Ectodermal cell (in vitro differentiated cells): Measurements from ENCODE around the gene ADPRH.

Experiments
- H3K27ac ChIP-seq: 2 replicates; pipeline ENCODE4 v1.7.0; 2013; ENCODE audit warnings: mild to moderate bottlenecking, low read depth, low read length; ENCODE audit not compliant: insufficient read depth, poor library complexity, severe bottlenecking
- H3K27me3 ChIP-seq: 2 replicates; pipeline ENCODE4 v1.7.0; 2013; ENCODE audit warnings: mild to moderate bottlenecking, low read length; ENCODE audit not compliant: insufficient read depth, control insufficient read depth, poor library complexity, severe bottlenecking
- H3K36me3 ChIP-seq: one replicate; pipeline ENCODE4 v1.7.0; 2013; ENCODE audit warnings: low read length; ENCODE audit not compliant: control insufficient read depth, insufficient read depth
- H3K4me1 ChIP-seq: one replicate; pipeline ENCODE4 v1.7.0; 2013; ENCODE audit warnings: low read length; ENCODE audit not compliant: control insufficient read depth, insufficient read depth
- H3K4me3 ChIP-seq: 2 replicates; pipeline ENCODE4 v1.7.0; 2013; ENCODE audit warnings: low read depth, low read length, control low read depth; ENCODE audit not compliant: insufficient read depth
- H3K9me3 ChIP-seq: 2 replicates; pipeline ENCODE4 v1.7.0; 2013; ENCODE audit warnings: mild to moderate bottlenecking, low read length, moderate library complexity; ENCODE audit not compliant: control insufficient read depth
- WGBS, 2 experiments: methylation state at CpG; one replicate each; pipeline ENCODE4 v1.1.7; 2013; ENCODE audit warnings: missing lambda C conversion rate in 2 of 2; 5-methylcytosine and 5-hydroxymethylcytosine counted together

The ADPRH gene

DNA sequence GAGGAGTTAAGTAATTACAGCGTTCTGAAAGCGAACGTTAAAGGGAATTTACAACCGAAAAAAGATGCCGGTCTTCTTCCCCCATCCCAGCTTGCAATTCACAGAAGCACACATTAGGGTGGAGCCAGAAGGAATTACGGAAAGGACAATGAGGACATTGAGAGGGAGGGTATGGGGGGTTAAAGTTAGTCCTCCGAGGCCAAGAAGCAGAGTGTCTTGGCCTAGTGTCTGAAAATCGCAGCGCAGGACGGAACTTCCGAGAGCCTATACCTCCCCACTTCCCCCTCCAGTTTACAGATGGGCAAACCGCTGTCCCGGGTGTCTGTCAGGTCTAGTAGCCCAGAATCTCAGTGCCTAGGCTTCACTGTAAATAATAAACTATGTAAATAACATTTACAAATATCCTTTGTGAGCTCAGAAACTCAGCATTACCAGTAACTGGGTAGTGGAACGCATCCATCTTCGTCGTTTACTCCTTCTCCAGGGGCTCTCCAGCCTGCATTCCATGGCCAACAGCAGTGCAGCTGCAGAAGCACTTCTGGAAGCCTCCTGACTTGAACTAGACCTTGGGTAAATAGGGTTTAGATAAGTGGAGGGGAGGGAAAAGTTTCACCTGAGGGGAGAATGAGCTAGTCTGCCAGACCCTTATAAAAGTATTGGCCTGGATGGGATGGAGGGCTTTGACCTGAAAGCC, 922 bp downstream of the ADPRH start:
- Histone ChIP-seq H3K9me3 (no peaks in the 10 kb centered on the region), H3K27ac (peak overlapping the region; percentile 38), H3K4me3 (peak overlapping the region; percentile 53), H3K27me3 (peaks cover 16% of the 10 kb centered on the region), H3K4me1 (no peaks in the 10 kb centered on the region), H3K36me3 (no peaks in the 10 kb centered on the region)
- 17 to 23% methylated on average over 14 to 16 of the region's 16 CpGs for WGBS, 2 experiments

DNA sequence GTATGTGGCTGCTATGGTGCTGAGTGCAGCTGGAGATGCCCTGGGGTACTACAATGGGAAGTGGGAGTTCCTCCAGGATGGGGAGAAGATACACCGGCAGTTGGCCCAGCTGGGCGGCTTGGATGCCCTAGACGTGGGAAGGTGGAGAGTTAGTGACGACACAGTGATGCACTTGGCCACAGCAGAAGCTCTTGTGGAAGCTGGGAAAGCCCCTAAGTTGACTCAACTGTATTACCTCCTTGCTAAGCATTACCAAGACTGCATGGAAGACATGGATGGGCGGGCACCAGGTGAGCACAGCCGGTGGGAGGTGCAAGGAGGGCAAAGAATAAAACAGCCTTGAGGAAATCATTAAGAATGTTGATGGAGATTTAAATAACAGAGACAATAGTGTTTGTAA, 2.9 kb downstream of the ADPRH start:
- Histone ChIP-seq H3K4me3 (no peak overlapping the region), H3K36me3 (no peaks in the 10 kb centered on the region), H3K27ac (no peak overlapping the region), H3K27me3 (peaks cover 16% of the 10 kb centered on the region), H3K4me1 (no peaks in the 10 kb centered on the region), H3K9me3 (no peaks in the 10 kb centered on the region)
- 77 to 79% methylated on average over 6 of the region's 6 CpGs for WGBS, 2 experiments

DNA sequence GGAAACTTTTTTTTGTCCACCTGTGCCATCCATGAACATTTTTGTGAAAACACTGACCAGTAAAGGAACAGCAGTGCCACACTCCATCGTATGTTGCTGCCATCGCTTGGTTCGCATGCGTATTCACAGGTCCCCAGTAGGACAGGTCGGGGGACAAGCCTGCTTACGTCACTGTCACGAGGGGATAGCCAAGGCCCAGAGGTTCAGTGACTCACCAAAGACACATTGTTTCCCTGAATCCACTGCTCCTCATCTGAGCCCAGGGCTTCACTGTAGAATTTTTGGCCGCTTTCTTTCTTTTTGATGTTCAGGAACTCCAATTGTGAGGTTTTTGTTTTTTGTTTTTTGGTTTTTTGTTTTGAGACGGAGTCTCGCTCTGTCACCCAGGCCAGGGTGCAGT, 5.9 kb downstream of the ADPRH start:
- Histone ChIP-seq H3K9me3 (no peaks in the 10 kb centered on the region), H3K36me3 (no peaks in the 10 kb centered on the region), H3K27me3 (peaks cover 5% of the 10 kb centered on the region), H3K27ac (no peak overlapping the region), H3K4me1 (peaks cover 5% of the 10 kb centered on the region), H3K4me3 (no peak overlapping the region)
- WGBS, 2 experiments = 93% methylated on average over 10 of the region's 10 CpGs

DNA sequence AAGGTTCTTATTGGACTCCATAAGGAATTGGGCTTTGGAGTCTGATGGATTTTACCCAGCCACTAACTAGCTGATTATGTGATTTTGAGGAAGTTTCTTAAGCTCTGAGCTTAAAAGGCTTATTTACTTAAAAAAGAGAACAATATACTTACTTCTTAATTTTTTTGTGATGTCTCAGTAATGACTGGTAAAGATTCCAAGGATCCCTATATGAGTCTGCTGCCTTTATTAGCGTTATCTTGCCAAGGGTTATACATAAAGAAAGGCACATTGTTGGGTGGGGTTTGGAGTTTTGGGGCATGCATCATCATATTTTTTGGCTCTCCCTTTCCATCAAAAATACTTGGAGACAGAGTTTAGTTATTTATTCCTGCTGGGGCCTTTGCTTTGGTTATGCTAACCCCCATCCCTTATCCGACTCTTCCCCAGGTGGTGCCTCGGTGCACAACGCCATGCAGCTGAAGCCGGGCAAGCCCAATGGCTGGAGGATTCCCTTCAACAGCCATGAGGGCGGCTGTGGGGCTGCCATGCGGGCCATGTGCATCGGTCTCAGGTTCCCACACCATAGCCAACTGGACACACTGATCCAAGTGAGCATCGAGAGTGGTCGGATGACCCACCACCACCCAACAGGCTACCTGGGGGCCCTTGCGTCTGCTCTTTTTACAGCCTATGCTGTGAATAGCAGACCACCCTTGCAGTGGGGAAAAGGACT, 6.7 kb downstream of the ADPRH start:
- Histone ChIP-seq H3K27ac (no peak overlapping the region), H3K4me1 (peaks cover 5% of the 10 kb centered on the region), H3K27me3 (no peaks in the 10 kb centered on the region), H3K9me3 (no peaks in the 10 kb centered on the region), H3K4me3 (no peak overlapping the region), H3K36me3 (no peaks in the 10 kb centered on the region)
- 96 to 97% methylated on average over 11 of the region's 11 CpGs for WGBS, 2 experiments

DNA sequence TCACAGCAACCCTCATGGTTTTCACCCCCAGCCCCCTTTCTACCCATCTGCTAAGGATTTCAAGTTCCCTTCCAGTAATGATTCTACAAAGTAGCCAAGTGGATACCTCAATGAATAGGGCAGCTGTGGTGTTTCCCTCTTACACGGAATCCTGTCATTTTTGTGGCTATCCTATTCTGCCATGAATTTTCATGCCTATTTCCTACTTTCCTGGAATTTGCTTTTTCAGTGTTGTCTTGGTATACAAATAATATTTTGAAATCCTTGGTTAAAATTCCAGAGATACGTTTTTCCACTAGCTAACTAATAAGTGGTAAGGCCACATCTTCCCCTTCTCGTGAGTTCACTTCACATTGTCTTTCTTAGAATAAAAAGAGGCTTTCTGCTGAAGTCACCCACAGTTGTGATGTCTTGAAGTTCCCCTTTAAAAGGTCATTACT, 7.5 kb downstream of the ADPRH start:
- 74% methylated on average over 3 of the region's 3 CpGs for WGBS, 2 experiments
- H3K4me1 ChIP-seq = peaks cover 5% of the 10 kb centered on the region
- H3K4me3 ChIP-seq = no peak overlapping the region
- H3K36me3 ChIP-seq = no peaks in the 10 kb centered on the region
- H3K27ac ChIP-seq = no peak overlapping the region
- H3K27me3 ChIP-seq = no peaks in the 10 kb centered on the region
- H3K9me3 ChIP-seq = no peaks in the 10 kb centered on the region

DNA sequence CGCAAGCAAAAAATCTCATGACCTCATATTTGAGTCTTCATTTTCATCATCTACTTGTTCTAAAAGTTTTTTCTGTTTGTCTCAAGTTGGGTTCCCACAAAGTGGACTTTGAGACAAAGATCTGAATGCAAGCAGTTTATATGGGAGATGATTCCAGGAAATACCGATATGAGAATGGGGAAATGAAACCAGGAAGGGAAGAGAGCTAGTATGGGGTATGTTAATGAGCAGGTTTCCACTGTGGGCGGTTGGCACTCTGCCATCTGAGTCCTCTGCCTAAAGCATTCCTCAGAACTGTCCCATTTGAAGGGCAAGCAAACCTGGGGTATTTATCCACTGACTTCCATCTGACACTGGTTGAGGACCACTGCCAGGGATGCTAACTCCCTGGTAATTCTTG, 8.8 kb downstream of the ADPRH start:
- Histone ChIP-seq H3K27me3 (no peaks in the 10 kb centered on the region), H3K4me1 (peaks cover 5% of the 10 kb centered on the region), H3K36me3 (no peaks in the 10 kb centered on the region), H3K9me3 (no peaks in the 10 kb centered on the region), H3K4me3 (no peak overlapping the region), H3K27ac (no peak overlapping the region)
- 93 to 94% methylated on average over 3 of the region's 3 CpGs for WGBS, 2 experiments

DNA sequence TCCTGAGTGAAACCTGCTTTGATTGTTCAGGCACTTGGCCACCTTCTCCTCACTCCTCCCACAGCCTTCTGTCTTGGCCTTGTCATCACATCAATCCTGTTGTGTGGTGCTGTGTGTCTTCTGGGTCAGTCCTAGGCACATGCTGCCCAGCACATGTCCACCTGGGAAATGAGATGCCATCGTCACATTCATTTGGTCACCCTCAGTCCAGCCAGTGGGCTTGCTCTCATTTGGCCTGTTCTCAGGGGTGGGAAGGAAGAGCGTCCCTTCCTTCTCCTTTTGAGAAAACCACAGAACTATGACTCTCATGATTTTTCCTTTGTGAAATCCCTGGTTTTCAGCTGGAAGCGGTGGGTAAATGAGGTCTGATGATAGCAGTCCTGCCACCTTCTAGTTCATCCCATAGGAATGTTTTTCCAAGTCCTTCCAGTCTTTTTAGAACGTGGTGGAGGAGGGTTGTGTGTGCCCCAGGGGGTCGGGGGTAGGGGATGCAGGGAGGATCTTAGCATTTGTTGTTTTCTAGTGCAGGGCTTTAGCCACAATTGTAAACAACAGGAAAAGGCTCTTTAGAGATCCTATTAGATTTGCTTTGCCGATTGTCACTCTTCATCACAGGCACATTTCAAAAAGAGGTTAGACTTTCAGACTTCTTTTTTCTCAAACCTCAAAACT, 9.9 kb downstream of the ADPRH start:
- Histone ChIP-seq H3K27me3 (no peaks in the 10 kb centered on the region), H3K36me3 (no peaks in the 10 kb centered on the region), H3K4me3 (no peak overlapping the region), H3K27ac (no peak overlapping the region), H3K4me1 (peaks cover 5% of the 10 kb centered on the region), H3K9me3 (no peaks in the 10 kb centered on the region)
- 65 to 67% methylated on average over 6 of the region's 6 CpGs for WGBS, 2 experiments

DNA sequence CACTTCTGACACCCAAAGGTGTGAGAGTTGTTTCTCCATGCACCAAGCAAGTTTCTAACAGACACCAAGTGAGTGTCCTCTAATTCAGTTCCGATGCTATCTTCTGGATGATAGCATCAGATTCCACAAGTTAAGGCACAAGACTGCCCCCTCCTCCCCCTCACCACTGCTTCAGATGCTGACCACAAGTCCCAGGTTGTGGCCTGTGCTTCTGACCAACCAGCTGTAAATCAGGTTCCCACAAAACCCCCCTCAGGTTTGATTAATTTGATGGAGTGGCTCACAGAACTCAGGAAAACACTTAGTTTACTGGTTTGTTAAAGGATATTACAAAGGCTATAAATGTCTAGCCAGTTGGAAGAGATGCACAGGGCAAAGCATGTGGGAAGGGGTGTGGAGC, 11.4 kb downstream of the ADPRH start:
- Histone ChIP-seq H3K36me3 (no peaks in the 10 kb centered on the region), H3K9me3 (no peaks in the 10 kb centered on the region), H3K27ac (no peak overlapping the region), H3K4me1 (peaks cover 5% of the 10 kb centered on the region), H3K4me3 (no peak overlapping the region), H3K27me3 (no peaks in the 10 kb centered on the region)
- 90% methylated on average over 1 of the region's 1 CpG for WGBS, 2 experiments

DNA sequence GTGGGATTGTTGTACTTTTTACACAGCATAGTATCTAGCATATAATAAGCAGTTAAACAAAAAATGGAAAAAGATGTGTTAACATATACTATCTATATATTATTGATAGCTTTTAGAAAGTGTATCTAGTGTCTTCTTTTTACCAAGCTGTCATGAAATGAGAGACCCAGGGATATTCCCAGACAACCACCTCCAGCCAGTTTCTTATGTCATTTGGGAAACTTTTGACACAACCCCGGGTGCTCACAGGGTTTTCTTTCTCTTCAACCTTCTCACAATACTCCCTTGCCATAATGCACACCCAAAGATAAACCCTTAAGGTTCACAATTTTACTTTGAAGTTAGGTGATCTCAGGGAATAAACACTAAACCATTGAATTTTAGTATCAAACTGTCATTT, 13.6 kb downstream of the ADPRH start:
- Histone ChIP-seq H3K27ac (no peak overlapping the region), H3K9me3 (no peaks in the 10 kb centered on the region), H3K36me3 (no peaks in the 10 kb centered on the region), H3K4me3 (no peak overlapping the region), H3K4me1 (peaks cover 5% of the 10 kb centered on the region), H3K27me3 (no peaks in the 10 kb centered on the region)
- WGBS, 2 experiments = 77 to 94% methylated on average over 1 of the region's 1 CpG

DNA sequence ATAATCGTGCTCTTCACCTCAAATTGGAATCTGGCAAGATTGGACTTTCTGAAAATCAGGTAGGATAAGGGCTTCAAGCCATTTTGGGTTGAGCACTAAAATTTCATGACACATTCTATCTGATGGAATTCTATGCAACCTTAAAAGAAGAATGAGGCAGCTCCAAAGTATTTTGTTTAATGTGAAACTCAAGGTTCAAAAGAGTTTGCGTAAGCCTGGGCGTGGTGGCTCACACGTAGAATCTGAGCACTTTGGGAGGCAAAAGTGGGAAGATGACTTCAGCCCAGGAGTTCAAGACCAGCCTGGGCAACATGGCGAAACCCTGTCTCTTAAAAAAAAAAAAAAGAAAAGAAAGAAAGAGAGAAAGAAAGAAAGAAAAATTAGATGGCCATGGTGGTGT, 14.8 kb downstream of the ADPRH start:
- Histone ChIP-seq H3K9me3 (no peaks in the 10 kb centered on the region), H3K4me3 (no peak overlapping the region), H3K4me1 (peaks cover 4% of the 10 kb centered on the region), H3K27me3 (no peaks in the 10 kb centered on the region), H3K36me3 (no peaks in the 10 kb centered on the region), H3K27ac (no peak overlapping the region)
- 94 to 95% methylated on average over 5 of the region's 5 CpGs for WGBS, 2 experiments
